Ovary (tissue), 9 donors: ENCODE measurements around the gene CEMIP. TPM values are rescaled to one million over a fixed set of nuclear protein-coding genes. Genes with fewer than 3 reads are reported as not detected.
A peak's percentile ranks its signal among the peaks of the same experiment; 100 is the strongest.

Experiments used
- DNase-seq, 5 donors: peaks; one replicate each; pipeline ENCODE4 v3.0.0-alpha.2; 2019 to 2020
- H3K27ac ChIP-seq, 2 donors: fragments of 200-600 bp; one replicate each; pipeline versions ENCODE4 v1.5.1 to v1.8.0; 2019 to 2022
- H3K27me3 ChIP-seq: fragments of 200-600 bp; one replicate; pipeline ENCODE4 v1.8.0; 2022
- H3K36me3 ChIP-seq: fragments of 200-600 bp; sonication (generic); one replicate; pipeline ENCODE4 v1.5.1; 2019
- H3K4me1 ChIP-seq: one replicate; pipeline ENCODE4 v1.8.1; 2013; ENCODE audit warnings: mild to moderate bottlenecking, moderate library complexity; ENCODE audit not compliant: insufficient read depth
- H3K4me3 ChIP-seq: fragments of 200-600 bp; sonication (generic); one replicate; pipeline ENCODE4 v1.5.1; 2017
- H3K9me3 ChIP-seq, 2 donors: fragments of 200-600 bp in 1 of 2; sonication (generic) in 1 of 2; one replicate each; pipeline versions ENCODE4 v1.5.1 to v1.8.1; 2013 to 2019; ENCODE audit warnings: mild to moderate bottlenecking in 1 of 2, moderate library complexity in 1 of 2
- EP300 ChIP-seq: sonication (generic); formaldehyde crosslinking; IDR thresholded peaks from one replicate; pipeline ENCODE4 v1.6.1; 2017; ENCODE audit warnings: antibody characterized with exemption
- POLR2A ChIP-seq: fragments of 450-650 bp; IDR thresholded peaks from one replicate; pipeline ENCODE4 v1.6.1; 2017; ENCODE audit warnings: antibody characterized with exemption, mild to moderate bottlenecking, moderate library complexity
- WGBS, 3 donors: extraction: QIAGEN DNeasy Blood & Tissue Kit in 1 of 3; methylation state at CpG; one replicate each; pipeline versions ENCODE4 v1.1.5 to v1.1.7; 2013 to 2017; 5-methylcytosine and 5-hydroxymethylcytosine counted together
- intact Hi-C, 4 donors: fragments of 100-400 bp; cut with DNase I; formaldehyde crosslinking; loops; one replicate each; pipeline versions ENCODE4 v1.11.0 to v1.15.1; 2022 to 2023
- polyA plus RNA-seq, 2 donors: library from polyadenylated mRNA; stranded (reverse); fragments of 200-250 nt in 1 of 2; fragments of 350-450 nt in 1 of 2; fragmentation: Illumina TruSeq in 1 of 2; extraction: RNeasy Lipid Tissue Mini Kit (QIAGEN cat#74804) in 1 of 2; gene quantifications; one replicate each; pipeline ENCODE4 v1.2.3, GENCODE V29; 2013 to 2014
- total RNA-seq, 7 donors: library from RNA; depleted of rRNA in 2 of 7; stranded (reverse); fragments of >200 nt in 2 of 7; fragmentation: NEBNext Ultra II Directional in 3 of 7; extraction: Animal tissue kit (Norgen Biotek cat#: 25700) in 3 of 7; gene quantifications; one replicate each; pipeline versions ENCODE4 v1.1.0 to v1.2.4, GENCODE V29; 2016 to 2023
- TF ChIP-seq, protein P1 (sequence below), 3 donors: fragments of 450-650 bp in 2 of 3; fragments of 200-600 bp in 1 of 3; IDR thresholded peaks; one replicate each; pipeline versions ENCODE4 v1.5.1 to v1.8.0; 2016 to 2022; ENCODE audit warnings: antibody characterized with exemption in 3 of 3, mild to moderate bottlenecking in 1 of 3
- donor health status: DM: no; HTN: no; CAD: no; lungs with moderate emphysema.
- donor health status: DM: no; HTN: no; CAD: no.
- donor health status: Bipolar disorder and iron deficiency.
- donor health status: DM: yes; HTN: yes; CAD: no.
- donor health status: DM: no; HTN: no; CAD: no.
- donor health status: DM: yes; HTN: yes; CAD: no.

Gene CEMIP
- total and polyA plus RNA-seq, 9 donors, result 2.2 to 12.3 (median 4.7) TPM

DNA sequence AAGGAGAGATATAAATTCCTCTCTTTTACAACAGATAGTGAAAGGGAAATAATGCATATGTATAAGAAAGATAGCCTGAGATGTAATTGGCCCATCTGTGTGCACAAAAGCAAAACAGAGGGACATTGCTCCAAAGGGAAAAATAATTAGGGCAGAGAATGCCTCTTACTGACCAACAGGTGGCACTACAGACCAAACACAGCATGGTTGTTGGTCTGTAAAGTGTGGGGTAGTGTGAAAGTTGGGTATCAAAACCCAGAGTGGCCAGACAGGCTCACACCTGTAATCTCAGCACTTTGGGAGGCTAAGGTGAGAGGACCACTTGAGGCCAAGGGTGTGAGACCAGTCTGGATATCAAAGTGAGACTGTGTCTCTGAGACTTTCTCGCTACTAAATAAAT is 217.1 kb downstream of the CEMIP start:
- Histone ChIP-seq H3K4me1 (peaks cover under 1% of the 10 kb centered on the region), H3K27ac (no peak overlapping the region), H3K27me3 (no peaks in the 10 kb centered on the region), H3K9me3 (no peaks in the 10 kb centered on the region), H3K4me3 (no peak overlapping the region), H3K36me3 (no peaks in the 10 kb centered on the region)
- intact Hi-C loops, result no loop called here
- TF ChIP-seq EP300 (no peak), POLR2A (no peak)
- TF ChIP-seq, protein P1, sequence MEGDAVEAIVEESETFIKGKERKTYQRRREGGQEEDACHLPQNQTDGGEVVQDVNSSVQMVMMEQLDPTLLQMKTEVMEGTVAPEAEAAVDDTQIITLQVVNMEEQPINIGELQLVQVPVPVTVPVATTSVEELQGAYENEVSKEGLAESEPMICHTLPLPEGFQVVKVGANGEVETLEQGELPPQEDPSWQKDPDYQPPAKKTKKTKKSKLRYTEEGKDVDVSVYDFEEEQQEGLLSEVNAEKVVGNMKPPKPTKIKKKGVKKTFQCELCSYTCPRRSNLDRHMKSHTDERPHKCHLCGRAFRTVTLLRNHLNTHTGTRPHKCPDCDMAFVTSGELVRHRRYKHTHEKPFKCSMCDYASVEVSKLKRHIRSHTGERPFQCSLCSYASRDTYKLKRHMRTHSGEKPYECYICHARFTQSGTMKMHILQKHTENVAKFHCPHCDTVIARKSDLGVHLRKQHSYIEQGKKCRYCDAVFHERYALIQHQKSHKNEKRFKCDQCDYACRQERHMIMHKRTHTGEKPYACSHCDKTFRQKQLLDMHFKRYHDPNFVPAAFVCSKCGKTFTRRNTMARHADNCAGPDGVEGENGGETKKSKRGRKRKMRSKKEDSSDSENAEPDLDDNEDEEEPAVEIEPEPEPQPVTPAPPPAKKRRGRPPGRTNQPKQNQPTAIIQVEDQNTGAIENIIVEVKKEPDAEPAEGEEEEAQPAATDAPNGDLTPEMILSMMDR (IDR thresholded peaks at IDR 0.05), result no peak
- whole genome bisulfite sequencing, 3 donors, result 96 to 98% (median 98%) methylated on average over 1 of the region's 1 CpG
- no peak for DNase-seq

DNA sequence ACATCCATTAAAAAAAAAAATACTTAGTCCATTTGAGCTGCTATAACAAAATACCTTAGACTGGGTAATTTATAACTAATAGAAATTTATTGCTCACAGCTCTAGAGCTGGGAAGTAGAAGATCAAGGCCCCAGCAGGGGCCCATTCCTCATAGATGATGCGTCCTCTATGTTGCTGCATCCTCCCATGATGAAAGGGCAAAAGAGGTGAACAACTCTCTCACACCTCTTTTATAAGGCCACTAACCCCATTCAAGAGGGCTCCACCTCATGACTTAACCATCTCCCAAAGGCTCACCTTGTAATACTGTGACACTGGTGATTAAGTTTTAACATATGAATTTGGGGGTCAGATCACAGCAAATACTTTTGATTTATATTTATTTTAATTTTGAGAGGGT is 218.5 kb downstream of the CEMIP start:
- Histone ChIP-seq H3K27ac (no peak overlapping the region), H3K36me3 (no peaks in the 10 kb centered on the region), H3K9me3 (no peaks in the 10 kb centered on the region), H3K27me3 (no peaks in the 10 kb centered on the region), H3K4me3 (no peak overlapping the region), H3K4me1 (peaks cover 4% of the 10 kb centered on the region)
- WGBS, 3 donors, result 95 to 100% (median 96%) methylated on average over 1 of the region's 1 CpG
- TF ChIP-seq, protein P1 (IDR thresholded peaks at IDR 0.05), result no peak
- TF ChIP-seq EP300 (no peak), POLR2A (no peak)
- DNase-seq, result no peak
- intact Hi-C loops, result no loop called here

DNA sequence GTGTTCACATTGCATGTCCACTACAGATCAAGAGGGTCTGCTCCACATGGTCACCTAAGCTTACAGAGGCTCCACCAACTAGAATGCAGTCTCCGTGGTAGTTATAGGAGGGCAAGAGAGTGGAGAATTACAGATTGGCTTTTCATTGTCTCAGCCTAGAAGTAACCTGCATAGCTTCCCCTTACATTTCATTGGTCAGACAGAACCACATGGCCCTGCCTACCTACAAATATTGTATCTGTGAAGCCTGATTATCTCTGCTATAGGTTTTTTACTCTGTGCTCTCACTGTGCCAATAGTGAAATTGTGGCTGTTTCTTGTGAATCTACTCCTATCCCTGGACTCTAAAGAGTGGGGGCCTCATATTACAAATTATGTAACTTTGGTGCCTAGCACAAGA is 219.1 kb downstream of the CEMIP start:
- TF ChIP-seq EP300 (no peak), POLR2A (no peak)
- TF ChIP-seq, protein P1 (IDR thresholded peaks at IDR 0.05), result no peak
- intact Hi-C loops, result no loop called here
- no peak overlapping the region for H3K27ac ChIP-seq
- no peak overlapping the region for H3K4me3 ChIP-seq
- 72 to 86% (median 81%) methylated on average over 1 of the region's 1 CpG for WGBS, 3 donors
- no peaks in the 10 kb centered on the region for H3K9me3 ChIP-seq
- no peak for DNase-seq
- peaks cover 8% of the 10 kb centered on the region for H3K4me1 ChIP-seq
- no peaks in the 10 kb centered on the region for H3K36me3 ChIP-seq
- H3K27me3 ChIP-seq, result no peaks in the 10 kb centered on the region

DNA sequence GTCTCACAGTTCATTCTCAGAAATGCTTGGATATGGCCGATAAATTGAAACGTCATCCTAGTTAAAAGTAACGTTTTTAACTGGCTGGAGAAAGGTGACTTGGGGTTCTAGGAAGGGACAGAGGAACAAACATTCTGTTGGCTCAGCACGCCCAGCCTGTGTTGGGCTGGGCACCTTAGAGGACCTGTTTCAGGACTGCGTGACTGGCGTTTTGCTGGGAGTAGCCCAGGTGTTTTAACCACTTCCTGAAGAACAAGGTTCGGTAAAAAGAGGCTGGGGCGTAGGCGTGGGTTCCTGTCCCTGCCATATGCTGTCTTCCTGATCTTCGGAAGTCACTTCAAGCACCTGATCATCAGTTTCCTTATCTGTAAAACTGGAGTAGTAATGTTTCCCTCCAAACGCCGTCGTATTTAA is 220.5 kb downstream of the CEMIP start:
- TF ChIP-seq, protein P1 (IDR thresholded peaks at IDR 0.05), result no peak
- no peak for TF ChIP-seq EP300
- TF ChIP-seq POLR2A, result no peak
- WGBS, 3 donors, result 77 to 81% (median 80%) methylated on average over 13 of the region's 13 CpGs
- H3K4me1 ChIP-seq, result peaks cover 10% of the 10 kb centered on the region
- no peak for DNase-seq
- peak overlapping the region in 1 of 2 donors; percentile 96 for H3K27ac ChIP-seq
- H3K4me3 ChIP-seq, result peak overlapping the region; percentile 59
- intact Hi-C loops, result no loop called here
- H3K36me3 ChIP-seq, result no peaks in the 10 kb centered on the region
- no peaks in the 10 kb centered on the region for H3K27me3 ChIP-seq
- no peaks in the 10 kb centered on the region for H3K9me3 ChIP-seq
